HG03565 (cell line): ENCODE data around the gene TARDBP.
"Not testable (repeated sequence)": the region's sequence is repeated elsewhere in the genome, so short reads cannot be mapped to it uniquely, and the experiment has no call there.

Experiments used
- ATAC-seq: cut with Tn5 transposase; IDR thresholded peaks from one replicate; pipeline ENCODE4 v1.9.1; 2021; ENCODE audit warnings: mild to moderate bottlenecking, moderate library complexity; ENCODE audit not compliant: unreplicated experiment

TARDBP gene

GRCh38 chr1:11042065-11042464 lies 29.6 kb downstream of the TARDBP start:
- no peak for ATAC-seq

DNA sequence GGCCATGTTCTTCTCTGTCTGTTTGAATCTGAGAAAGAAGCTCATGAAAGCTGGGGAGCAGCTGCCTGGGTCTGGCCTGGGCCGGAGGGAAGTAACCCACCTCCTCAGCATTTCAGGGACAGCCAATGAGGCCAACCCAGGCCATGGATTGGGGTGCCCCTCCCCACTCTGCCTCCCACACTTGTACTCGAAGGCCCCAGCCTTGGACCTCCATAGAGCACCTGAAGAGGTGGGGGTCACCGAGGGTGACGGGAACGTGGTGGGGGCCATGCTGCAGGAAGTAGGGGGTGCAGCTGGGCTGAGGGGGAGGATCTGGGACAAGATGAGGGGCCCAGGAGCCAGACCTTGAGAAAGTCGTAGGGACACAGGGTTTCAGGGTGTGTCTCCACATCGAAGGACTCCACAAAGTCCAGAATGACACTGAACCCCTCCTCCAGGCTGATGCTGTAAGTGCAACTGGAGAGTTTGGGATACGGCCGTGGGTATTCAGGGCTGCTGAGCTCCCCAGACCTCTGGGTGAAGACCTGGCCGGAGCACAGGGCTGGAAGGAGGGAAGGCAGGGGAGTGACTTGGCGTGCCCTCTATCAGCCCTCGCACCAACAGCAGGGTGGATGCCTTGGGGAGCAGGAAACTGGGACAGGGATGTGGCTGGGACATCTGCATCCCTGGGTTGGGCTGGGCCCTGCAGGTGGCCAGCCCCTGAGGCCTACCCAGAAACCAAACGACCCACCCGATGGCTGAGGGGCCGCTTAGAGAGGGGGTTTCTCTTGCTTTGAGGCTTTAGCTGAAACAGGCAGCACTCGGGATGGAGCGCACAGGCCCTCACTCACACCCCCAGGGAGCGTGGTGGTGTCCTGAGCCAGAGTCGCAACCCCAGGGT lies 30.8 kb downstream of the TARDBP start:
- ATAC-seq, result no peak

DNA sequence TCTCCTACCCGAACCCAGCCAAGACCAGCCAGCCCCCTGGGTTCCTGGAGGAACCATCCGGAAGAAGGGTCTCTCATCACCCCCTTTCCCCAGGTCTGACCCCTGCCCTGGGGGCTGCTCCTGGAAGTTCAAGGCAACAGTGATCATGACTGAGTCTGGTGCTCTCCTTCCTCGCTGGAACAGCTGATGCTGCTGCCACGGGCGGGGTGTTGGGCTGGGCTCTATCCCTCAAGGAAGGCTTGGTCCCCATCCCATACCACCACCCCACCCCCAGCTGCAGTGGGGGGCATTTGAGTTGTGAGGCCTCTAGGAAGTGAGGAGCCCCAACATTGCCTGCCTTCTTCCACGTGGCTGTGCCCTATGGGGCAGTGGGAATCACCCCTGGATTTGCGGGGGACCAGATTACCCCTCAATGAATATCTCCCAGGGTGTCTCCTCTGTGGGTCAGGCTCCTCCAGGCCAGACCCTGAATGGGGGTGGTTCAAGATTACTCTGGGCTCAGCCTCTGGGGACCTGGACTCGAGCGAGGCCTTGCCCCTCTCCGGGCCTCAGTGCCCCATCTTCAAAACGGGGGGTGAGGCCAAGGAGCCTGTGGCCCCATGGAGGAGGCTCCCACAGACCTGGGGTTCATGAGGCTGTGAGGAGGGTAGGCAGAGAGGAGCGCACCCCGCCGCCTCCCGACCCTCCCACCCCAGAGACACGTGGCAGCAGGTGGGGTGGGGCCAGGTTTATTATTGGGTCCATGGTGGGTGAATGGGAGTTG lies 31.8 kb downstream of the TARDBP start:
- ATAC-seq, result no peak

DNA sequence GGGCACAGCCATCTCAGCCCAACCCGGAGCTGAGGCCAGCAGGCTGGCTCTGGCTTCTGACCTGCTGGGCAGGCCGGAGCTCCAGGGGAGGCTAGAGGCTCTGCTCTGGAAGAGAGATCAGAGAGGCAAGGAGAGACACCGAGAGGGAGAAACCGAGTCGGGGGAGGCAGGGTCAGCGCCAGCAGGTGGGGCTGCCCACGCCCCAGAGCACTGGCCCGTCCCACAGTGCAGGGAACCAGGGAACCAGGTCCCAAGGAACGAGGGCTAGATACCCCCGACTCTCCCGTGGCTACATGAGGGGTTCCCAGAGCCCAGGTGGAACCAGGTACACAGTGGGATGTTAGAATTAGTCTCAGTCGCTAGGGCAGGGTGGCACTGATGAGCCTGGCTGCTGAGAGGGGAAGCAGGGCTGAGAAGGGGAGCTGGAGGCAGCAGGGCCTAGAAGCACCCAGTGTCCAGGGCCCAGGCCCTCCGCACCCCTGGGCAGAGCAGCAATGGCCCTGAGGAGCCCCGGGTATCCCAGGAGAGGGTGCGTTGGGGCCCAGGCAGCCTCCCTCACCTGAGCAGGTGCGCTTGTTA lies 32.5 kb downstream of the TARDBP start:
- ATAC-seq, result no peak

- ATAC-seq, result no peak
Measured at GRCh38 chr1:11045428-11046269, 33.2 kb downstream of the TARDBP start.

DNA sequence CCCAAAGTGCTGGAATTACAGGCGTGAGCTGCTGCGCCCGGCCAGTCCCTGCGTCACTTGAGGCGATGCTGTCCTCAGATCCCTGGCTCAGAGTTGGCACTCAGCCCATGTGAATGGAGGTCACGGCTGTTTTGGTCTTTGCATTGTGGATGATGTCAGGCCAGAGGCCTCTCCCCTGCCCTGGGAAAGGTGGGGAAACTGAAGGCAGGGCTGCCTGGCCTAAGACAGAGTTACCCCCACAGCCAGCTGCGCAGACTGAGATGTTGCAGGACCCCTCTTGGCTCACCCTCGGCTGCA lies 33.8 kb downstream of the TARDBP start:
- no peak for ATAC-seq

GRCh38 chr1:11046625-11047365 lies 34.3 kb downstream of the TARDBP start, which contains the start of gene MASP2:
Gene MASP2 (minus strand): TSS chr1:11047239. CDS start chr1:11047207, 32 bp downstream.
- ATAC-seq, result no peak

DNA sequence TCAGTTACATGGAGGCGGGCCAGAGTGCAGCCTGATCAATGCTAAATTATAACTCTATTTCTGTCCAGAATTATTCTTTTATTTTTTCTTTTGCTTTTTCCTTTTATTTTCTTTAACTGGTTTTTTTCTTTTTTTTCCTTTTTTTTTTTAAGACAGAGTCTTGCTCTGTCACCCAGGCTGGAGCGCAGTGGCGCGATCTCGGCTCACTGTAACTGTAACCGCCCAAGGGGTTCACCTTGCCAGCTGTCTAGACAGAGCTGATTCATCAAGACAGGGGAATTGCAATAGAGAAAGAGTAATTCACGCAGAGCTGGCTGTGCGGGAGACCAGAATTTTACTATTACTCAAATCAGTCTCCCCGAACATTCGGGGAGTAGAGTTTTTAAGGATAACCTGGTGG lies 38.7 kb downstream of the TARDBP start:
- not testable (repeated sequence) for ATAC-seq

GRCh38 chr1:11051781-11052511 lies 39.5 kb downstream of the TARDBP start:
- no peak for ATAC-seq

- no peak for ATAC-seq
Measured at GRCh38 chr1:11052839-11053757, 40.6 kb downstream of the TARDBP start.

GRCh38 chr1:11053758-11054137 lies 41.3 kb downstream of the TARDBP start:
- ATAC-seq, result no peak

- ATAC-seq, result no peak
Measured at GRCh38 chr1:11054181-11054580, 41.7 kb downstream of the TARDBP start.

GRCh38 chr1:11054666-11055065 lies 42.2 kb downstream of the TARDBP start:
- ATAC-seq, result no peak

DNA sequence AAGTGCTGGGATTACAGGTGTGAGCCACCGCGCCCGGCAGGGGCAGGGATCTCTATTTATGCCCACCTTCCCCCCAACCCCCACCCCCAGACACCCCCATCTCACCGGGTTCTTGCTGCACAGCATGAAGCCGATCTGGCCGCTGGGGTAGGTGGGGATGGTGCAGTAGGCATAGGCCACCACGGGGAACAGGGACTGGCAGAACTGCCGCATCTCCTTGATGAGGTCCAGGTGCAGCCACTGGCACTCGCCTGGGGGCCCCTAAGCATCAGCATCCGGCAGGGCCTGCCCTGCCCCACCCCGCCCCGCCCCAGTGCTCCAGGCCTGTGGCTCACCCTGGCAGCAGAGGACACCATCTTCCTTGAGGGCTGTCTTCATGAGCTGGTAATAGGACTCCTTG lies 43.2 kb downstream of the TARDBP start:
- ATAC-seq, result no peak

- no peak for ATAC-seq
Measured at GRCh38 chr1:11056504-11056903, 44.0 kb downstream of the TARDBP start.

- no peak for ATAC-seq
Measured at GRCh38 chr1:11057477-11057876, 45.0 kb downstream of the TARDBP start.

GRCh38 chr1:11058026-11058425 lies 45.6 kb downstream of the TARDBP start:
- no peak for ATAC-seq

- ATAC-seq, result no peak
Measured at GRCh38 chr1:11058595-11059154, 46.2 kb downstream of the TARDBP start.
